Measurements from ENCODE around the gene MZT1.

- no peak for TF ChIP-seq REST (IDR thresholded peaks at IDR 0.05; ENCODE audit: insufficient read depth in 1 of 2, low read depth in 2 of 2, low read length in 1 of 2)
- TF ChIP-seq POLR2AphosphoS5 (IDR thresholded peaks at IDR 0.05; ENCODE audit: low read depth, low read length), result no peak
These were observed 33.1 kb downstream of the MZT1 start for GRCh38 chr13:72694314-72694713.

Data from Panc1 (cell line).